Heart right ventricle (tissue), 16 donors: ENCODE results near the gene ANAPC5. TPM values are rescaled to one million over a fixed set of nuclear protein-coding genes. Genes with fewer than 3 reads are reported as not detected.

Source experiments
- ATAC-seq, 8 donors: fragments of 200-7000 bp; cut with Tn5 transposase; one replicate each; pipeline ENCODE4 v1.9.1; 2020; ENCODE audit warnings: mild to moderate bottlenecking in 8 of 8, moderate library complexity in 8 of 8, moderate number of reproducible peaks in 1 of 8
- DNase-seq, 2 donors: peaks; one replicate each; pipeline ENCODE4 v3.0.0-alpha.2; 2020
- H3K27ac ChIP-seq, 10 donors: fragments of 200-600 bp; sonication (generic) in 2 of 10; one replicate each; pipeline versions ENCODE4 v1.5.0 to v1.8.0; 2020 to 2022; ENCODE audit warnings: mild to moderate bottlenecking in 3 of 10
- H3K27me3 ChIP-seq, 7 donors: fragments of 200-600 bp; one replicate each; pipeline ENCODE4 v1.8.0; 2021 to 2022; ENCODE audit warnings: mild to moderate bottlenecking in 2 of 7
- H3K36me3 ChIP-seq, 9 donors: fragments of 200-600 bp; sonication (generic) in 1 of 9; one replicate each; pipeline versions ENCODE4 v1.5.0 to v1.8.0; 2020 to 2022; ENCODE audit warnings: mild to moderate bottlenecking in 2 of 9
- H3K4me1 ChIP-seq, 9 donors: fragments of 200-600 bp; sonication (generic) in 1 of 9; one replicate each; pipeline versions ENCODE4 v1.5.0 to v1.8.0; 2020 to 2022; ENCODE audit warnings: mild to moderate bottlenecking in 4 of 9
- H3K4me3 ChIP-seq, 10 donors: fragments of 200-600 bp; sonication (generic) in 2 of 10; one replicate each; pipeline versions ENCODE4 v1.5.0 to v1.8.0; 2020 to 2022; ENCODE audit warnings: mild to moderate bottlenecking in 7 of 10, moderate library complexity in 2 of 10
- H3K9me3 ChIP-seq, 11 donors: fragments of 200-600 bp in 10 of 11; sonication (generic) in 2 of 11; one replicate each; pipeline versions ENCODE4 v1.5.0 to v1.8.0; 2013 to 2022; ENCODE audit warnings: mild to moderate bottlenecking in 2 of 11, control low read depth in 1 of 11, moderate library complexity in 1 of 11
- CTCF ChIP-seq, 9 donors: fragments of 200-600 bp; sonication (generic) in 2 of 9; IDR thresholded peaks; one replicate each; pipeline versions ENCODE4 v1.5.0 to v1.8.0; 2021 to 2022; ENCODE audit warnings: antibody characterized with exemption in 9 of 9, mild to moderate bottlenecking in 5 of 9, moderate library complexity in 1 of 9
- WGBS, 2 donors: extraction: QIAGEN DNeasy Blood & Tissue Kit; methylation state at CpG; one replicate each; pipeline ENCODE4 v1.1.7; 2013; ENCODE audit warnings: inconsistent platforms in 1 of 2; 5-methylcytosine and 5-hydroxymethylcytosine counted together
- intact Hi-C, 10 donors: fragments of 100-400 bp; cut with DNase I; formaldehyde crosslinking; loops; one replicate each; pipeline versions ENCODE4 v1.11.1 to v1.14.2; 2022
- polyA plus RNA-seq, 2 donors: library from polyadenylated mRNA; stranded (reverse); fragments of 200-250 nt; gene quantifications; one replicate each; pipeline ENCODE4 v1.2.3, GENCODE V29; 2013
- total RNA-seq, 10 donors: library from RNA; stranded (reverse); fragmentation: NEBNext Ultra II Directional in 3 of 10; extraction: Animal tissue kit (Norgen Biotek cat#: 25700) in 3 of 10; gene quantifications; one replicate each; pipeline versions ENCODE4 v1.2.1 to v1.2.4, GENCODE V29; 2021 to 2023
- donor health status: Arrhythmogenic right ventricular cardiomyopathy.
- donor health status: ischemic (EF 13 %, LVEDD 7.1; RV severe dilation, severe dysfunction).
- donor health status: healthy with polysubstance abuse.
- donor health status: DM: no; HTN: yes; CAD: no.
- donor health status: DM: no; HTN: no; CAD: no.
- donor health status: ischemic (EF 25% LVEDD 6.9; RV normal size, moderate dysfunction).
- donor health status: ischemic (EF 25% LVEDD 5.7; RV mildly dilated, moderate dysfunction).
- donor health status: healthy.
- donor health status: DM: yes; HTN: yes; CAD: no.
- donor health status: Ischemic cardiomyopathy.
- donor health status: ischemic (EF 35%, LVEDD 5.7; RV mildly dilated, moderate dysfunction).
- donor health status: nonischemic (EF 11% LVEDD 7.7; RV severe dilation, severe dysfunction).
- donor health status: DM: yes; HTN: yes; CAD: no.
- donor health status: PGD.
- donor health status: ischemic (EF 29% LVEDD 5.4; RV normal size, mild dysfunction).
- donor health status: nonischemic (EF 23%, LVEDD 6.1; RV moderate dilation, normal function).

ANAPC5 gene
- total and polyA plus RNA-seq, 12 donors = 50.2 to 82.4 (median 57.0) TPM

- Histone ChIP-seq H3K4me1 (peaks cover 0 to 85% (median 27%) of the 10 kb centered on the region in 9 donors), H3K36me3 (peaks cover 0 to 25% (median 0%) of the 10 kb centered on the region in 9 donors), H3K4me3 (peak overlapping the region in 1 of 10 donors; percentile 5), H3K27me3 (no peaks in the 10 kb centered on the region), H3K9me3 (no peaks in the 10 kb centered on the region), H3K27ac (peak overlapping the region in 8 of 10 donors; percentile 17 to 62 (median 46))
- intact Hi-C loops = no loop called here
- DNase-seq = peak; percentile 45 to 51
- ATAC-seq = peak in 6 of 8 donors; percentile 20 to 63 (median 52)
- WGBS, 2 donors = 34 to 48% methylated on average over 9 of the region's 9 CpGs
- TF ChIP-seq CTCF (IDR thresholded peaks at IDR 0.05) = no peak
Observed at GRCh38 chr12:121288986-121289385, 63.2 kb downstream of the ANAPC5 start.

GRCh38 chr12:121288158-121288845, 63.9 kb downstream of the ANAPC5 start:
- no peak for TF ChIP-seq CTCF (IDR thresholded peaks at IDR 0.05)
- H3K36me3 ChIP-seq = peaks cover 0 to 32% (median 0%) of the 10 kb centered on the region in 9 donors
- H3K4me1 ChIP-seq = peaks cover 0 to 80% (median 27%) of the 10 kb centered on the region in 9 donors
- no peaks in the 10 kb centered on the region for H3K27me3 ChIP-seq
- DNase-seq (no peak), ATAC-seq (peak in 3 of 8 donors; percentile 7 to 31 (median 8))
- peak overlapping the region in 4 of 10 donors; percentile 17 to 62 (median 36) for H3K27ac ChIP-seq
- 52 to 53% methylated on average over 10 of the region's 10 CpGs for WGBS, 2 donors
- no peaks in the 10 kb centered on the region for H3K9me3 ChIP-seq
- H3K4me3 ChIP-seq = peak overlapping the region in 1 of 10 donors; percentile 6
- intact Hi-C loops = no loop called here

- ATAC-seq = no peak
- 89 to 90% methylated on average over 10 of the region's 10 CpGs for WGBS, 2 donors
- Histone ChIP-seq H3K36me3 (peaks cover 0 to 35% (median 0%) of the 10 kb centered on the region in 9 donors), H3K27me3 (no peaks in the 10 kb centered on the region), H3K4me1 (peaks cover under 1 to 76% (median 33%) of the 10 kb centered on the region in 9 donors), H3K9me3 (no peaks in the 10 kb centered on the region), H3K4me3 (peak overlapping the region in 1 of 10 donors; percentile 6), H3K27ac (peak overlapping the region in 1 of 10 donors; percentile 22)
- intact Hi-C loops = no loop called here
- DNase-seq = no peak
- no peak for TF ChIP-seq CTCF (IDR thresholded peaks at IDR 0.05)
Observed at GRCh38 chr12:121287267-121287954, 64.8 kb downstream of the ANAPC5 start.

GRCh38 chr12:121285856-121286255, 66.4 kb downstream of the ANAPC5 start:
- TF ChIP-seq CTCF (IDR thresholded peaks at IDR 0.05) = no peak
- H3K9me3 ChIP-seq = no peaks in the 10 kb centered on the region
- ATAC-seq (no peak), DNase-seq (no peak)
- peaks cover 0 to 22% (median 0%) of the 10 kb centered on the region in 9 donors for H3K36me3 ChIP-seq
- no peaks in the 10 kb centered on the region for H3K27me3 ChIP-seq
- H3K4me1 ChIP-seq = peaks cover 2 to 71% (median 41%) of the 10 kb centered on the region in 9 donors
- WGBS, 2 donors = 96% methylated on average over 1 of the region's 1 CpG
- no peak overlapping the region for H3K4me3 ChIP-seq
- no peak overlapping the region for H3K27ac ChIP-seq
- intact Hi-C loops = no loop called here
